Stimulated activated CD4-positive, alpha-beta T cell treated with anti-CD3 and anti-CD28 coated beads, Interleukin-2, amount 100 ng/mL, for 24 hours (primary cell): ENCODE data around the gene VPS51.
"Not testable (repeated sequence)": the region's sequence is repeated elsewhere in the genome, so short reads cannot be mapped to it uniquely, and the experiment has no call there.

Source experiments
- DNase-seq, 2 donors: peaks; one replicate each; pipeline ENCODE4 v3.0.0-alpha.2; 2020

VPS51 gene

DNA sequence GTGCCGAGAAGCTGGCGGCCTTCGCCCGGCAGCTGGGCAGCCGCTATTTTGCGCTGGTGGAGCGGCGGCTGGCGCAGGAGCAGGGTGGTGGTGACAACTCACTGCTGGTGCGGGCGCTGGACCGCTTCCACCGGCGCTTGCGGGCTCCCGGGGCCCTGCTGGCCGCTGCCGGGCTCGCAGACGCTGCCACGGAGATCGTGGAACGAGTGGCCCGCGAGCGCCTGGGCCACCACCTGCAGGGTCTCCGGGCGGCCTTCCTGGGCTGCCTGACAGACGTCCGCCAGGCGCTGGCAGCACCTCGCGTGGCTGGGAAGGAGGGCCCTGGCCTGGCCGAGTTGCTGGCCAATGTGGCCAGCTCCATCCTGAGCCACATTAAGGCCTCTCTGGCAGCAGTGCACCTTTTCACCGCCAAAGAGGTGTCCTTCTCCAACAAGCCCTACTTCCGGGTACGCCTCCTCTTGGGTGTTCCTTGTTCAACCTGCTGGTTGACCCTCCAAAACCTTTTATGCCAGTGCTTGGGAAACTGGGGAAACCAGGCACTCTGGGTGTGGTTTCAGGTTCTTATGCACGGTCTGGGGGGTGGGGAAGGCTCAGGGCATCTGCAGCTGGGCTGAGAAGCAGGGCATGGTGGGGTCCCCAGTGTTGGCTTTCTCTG lies 12.6 kb downstream of the VPS51 start:
- DNase-seq = no peak

DNA sequence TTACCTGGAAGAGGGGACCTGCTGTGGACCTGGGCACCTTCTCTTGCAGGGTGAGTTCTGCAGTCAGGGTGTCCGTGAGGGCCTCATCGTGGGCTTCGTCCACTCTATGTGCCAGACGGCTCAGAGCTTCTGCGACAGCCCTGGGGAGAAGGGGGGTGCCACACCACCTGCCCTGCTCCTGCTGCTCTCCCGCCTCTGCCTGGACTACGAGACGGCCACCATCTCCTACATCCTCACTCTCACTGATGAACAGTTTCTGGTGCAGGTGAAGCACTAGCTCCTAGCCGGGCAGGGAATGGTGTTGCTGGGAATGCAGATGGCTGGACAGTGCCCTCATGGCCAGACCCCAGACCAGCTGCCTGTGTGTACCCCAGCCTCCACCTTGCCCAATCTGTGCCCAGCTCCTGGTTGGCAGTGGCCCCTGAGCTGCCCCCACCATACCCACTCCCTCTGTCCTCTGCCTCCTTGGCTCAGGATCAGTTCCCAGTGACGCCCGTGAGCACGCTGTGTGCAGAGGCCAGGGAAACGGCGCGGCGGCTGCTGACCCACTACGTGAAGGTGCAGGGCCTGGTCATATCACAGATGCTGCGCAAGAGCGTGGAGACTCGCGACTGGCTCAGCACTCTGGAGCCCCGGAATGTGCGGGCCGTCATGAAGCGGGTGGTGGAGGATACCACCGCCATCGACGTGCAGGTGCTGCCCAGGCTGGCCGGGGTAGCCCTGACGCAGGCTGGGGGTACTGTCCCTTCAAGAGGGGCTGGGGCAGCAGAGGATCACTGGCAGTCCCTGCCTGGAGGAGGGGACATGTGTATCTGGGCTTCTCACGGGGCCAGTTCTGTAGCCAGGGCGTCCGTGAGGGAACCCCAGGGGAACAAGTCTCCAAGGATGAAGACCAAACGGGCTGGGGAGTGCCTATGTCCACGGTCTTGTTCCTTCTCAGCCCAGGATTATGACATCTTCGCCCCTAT lies 13.5 kb downstream of the VPS51 start:
- DNase-seq = no peak

DNA sequence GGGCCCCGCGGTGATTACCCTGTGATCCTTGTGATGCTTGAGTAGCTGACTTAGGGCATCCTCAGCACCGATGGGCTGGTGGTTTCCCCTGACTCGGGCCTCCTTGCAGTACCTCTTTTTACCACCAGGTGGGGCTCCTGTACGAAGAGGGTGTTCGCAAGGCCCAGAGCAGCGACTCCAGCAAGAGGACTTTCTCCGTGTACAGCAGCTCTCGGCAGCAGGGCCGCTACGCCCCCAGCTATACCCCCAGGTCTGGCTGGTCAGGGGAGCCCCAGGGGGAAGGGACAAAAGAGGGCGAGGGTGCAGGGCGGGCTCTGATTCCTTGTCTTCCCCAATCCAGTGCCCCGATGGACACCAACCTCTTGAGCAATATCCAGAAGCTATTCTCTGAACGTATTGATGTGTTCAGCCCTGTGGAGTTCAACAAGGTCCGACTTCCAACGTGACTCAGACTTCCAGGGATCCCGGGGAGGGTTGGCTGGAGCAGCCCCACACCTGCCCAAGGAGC lies 14.4 kb downstream of the VPS51 start:
- peak; percentile 98 to 99 for DNase-seq

DNA sequence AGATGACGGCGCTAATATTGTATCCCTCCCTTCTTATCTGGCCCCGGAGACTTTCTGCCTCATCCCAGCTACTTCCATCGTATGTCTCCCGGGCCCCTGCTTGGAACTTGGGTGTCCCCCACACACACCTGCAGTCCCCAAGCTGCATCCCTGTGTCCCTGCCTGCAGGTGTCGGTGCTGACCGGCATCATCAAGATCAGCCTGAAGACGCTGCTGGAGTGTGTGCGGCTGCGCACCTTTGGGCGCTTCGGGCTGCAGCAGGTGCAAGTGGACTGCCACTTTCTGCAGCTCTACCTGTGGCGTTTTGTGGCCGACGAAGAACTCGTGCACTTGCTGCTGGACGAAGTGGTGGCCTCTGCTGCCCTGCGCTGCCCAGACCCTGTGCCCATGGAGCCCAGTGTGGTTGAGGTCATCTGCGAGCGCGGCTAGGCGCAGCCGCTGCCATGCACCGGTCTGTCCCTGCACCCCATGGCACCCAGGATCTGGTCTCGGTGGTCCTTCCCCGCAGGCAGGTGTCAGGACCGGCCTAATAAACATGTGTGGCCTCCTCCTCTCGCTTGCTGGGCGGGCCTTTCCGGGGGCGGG lies 15.2 kb downstream of the VPS51 start:
- DNase-seq = no peak

DNA sequence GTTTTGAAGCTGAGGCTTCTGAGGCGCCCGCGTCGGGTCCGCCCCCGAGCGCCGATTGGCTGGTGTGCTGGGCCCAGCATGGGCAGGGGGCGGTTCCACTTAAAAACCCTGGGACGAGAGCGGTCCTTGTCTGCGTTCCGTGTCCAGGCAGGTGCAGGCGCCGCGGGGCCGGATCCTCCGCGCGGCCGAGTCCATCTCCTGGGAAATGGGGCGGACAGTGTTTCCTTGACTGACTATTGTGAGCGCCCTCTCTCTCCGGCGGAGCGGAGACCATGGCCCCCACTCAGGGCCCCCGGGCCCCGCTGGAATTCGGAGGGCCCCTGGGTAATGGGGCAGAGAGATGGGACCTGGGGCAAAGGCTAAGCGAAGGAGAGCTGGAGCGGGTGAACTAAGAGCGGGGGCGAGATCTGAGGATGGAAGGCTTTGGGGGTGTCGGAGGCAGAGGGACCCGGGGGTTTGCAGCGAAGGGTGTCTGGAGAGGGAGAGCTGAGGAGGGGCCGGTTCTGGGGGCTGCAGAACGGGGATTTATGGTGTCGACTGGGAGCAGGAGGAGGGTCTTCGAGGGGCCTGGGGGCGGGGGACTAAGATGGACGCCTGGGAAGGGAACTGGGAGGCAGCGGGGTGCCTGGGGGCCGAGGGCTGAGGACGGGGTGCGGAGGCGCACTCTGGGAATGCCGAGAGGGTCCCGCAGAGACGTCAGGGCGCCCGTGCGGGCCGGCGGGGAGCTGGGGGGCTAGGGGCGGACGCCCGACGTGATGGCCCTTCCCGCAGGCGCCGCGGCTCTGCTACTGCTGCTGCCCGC lies 15.9 kb downstream of the VPS51 start, which contains the start of gene TM7SF2:
TM7SF2 (plus strand) TSS at position 129 of the 802 bp plus-strand sequence; CDS start at position 273, 144 bp downstream.
- DNase-seq = peak; percentile 94 to 96

DNA sequence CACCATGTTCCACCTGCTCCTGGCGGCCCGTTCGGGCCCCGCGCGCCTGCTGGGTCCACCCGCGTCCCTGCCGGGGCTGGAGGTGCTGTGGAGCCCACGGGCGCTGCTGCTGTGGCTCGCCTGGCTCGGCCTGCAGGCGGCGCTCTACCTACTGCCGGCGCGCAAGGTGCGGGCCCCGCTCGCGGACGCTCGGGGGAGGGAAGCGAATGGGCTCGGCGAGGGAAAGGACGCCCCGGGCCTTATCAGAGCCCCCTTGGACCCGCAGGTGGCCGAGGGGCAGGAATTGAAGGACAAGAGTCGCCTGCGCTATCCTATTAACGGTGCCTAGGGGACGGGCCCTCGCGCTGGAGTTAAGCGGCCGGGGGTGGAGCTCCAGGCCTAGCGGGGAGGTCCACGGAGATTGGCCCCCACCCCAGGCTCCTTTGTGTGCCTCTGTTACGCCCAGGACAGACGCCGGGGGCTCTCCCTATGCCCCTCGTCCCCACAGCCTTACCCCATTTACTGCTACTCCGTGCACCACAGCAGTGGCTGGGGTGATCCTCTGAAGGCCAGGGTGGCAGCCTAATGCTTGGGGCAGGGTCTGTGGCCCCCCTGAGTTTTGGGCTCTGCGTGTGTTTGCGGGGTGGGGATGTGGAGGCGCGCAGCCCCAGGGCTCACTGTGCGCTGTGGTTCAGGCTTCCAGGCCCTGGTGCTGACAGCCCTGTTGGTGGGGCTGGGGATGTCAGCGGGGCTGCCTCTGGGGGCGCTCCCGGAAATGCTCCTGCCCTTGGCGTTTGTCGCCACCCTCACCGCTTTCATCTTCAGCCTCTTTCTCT lies 16.7 kb downstream of the VPS51 start:
- peak; percentile 79 to 80 for DNase-seq

DNA sequence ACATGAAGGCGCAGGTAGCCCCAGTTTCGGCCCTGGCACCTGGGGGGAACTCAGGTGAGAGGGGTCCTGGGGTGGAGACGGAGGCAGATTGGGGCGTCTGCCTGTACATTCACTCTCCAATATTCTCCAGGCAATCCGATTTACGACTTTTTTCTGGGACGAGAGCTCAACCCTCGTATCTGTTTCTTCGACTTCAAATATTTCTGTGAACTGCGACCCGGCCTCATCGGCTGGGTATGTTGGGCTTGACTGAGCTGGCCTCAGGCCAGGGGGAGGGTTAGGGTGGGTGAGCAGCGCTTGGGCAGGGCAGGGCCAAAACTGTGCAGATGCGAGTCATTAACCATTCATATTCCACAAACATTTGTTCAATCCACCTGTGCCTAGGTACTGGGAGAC lies 17.3 kb downstream of the VPS51 start:
- no peak for DNase-seq

DNA sequence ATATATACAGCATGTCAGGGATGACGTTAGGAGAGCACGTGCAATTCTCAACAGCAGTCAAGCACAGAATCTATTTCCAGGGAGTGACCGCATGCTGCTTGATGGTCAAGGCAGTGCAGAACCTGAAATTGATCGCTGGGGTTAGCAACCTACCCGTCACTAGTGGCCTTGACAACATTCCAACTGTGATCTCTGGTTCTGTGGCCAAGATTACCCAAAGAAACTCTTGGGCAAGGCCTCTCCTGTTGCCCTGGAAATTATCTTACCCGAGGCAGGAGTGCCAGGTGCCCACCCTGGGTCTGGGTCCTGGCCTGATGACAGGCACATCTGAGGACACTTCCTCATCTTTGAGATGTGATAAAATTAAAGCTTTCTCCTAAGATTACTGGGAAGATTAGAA lies 17.8 kb downstream of the VPS51 start:
- DNase-seq = no peak

DNA sequence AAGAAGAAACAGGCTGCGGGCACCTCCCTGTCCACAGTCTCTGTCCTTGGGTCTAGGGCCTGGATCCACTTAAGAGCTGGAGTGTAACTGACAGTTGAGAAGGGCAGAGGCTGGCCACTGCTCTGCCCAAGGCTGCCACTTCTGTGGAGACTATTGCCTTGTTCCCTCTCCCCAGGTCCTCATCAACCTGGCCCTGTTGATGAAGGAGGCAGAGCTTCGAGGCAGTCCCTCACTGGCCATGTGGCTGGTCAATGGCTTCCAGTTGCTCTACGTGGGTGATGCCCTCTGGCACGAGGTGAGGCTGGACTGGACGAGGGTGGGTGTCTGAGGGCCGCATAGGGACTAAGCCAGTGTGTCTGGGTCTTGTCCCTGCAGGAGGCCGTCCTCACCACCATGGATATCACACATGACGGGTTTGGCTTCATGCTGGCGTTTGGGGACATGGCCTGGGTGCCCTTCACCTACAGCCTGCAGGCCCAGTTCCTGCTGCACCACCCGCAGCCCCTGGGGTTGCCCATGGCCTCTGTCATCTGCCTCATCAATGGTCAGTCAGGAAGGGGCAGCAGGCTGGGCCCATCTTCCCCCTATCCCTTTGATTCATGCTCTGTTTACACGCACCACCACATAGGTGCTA lies 18.6 kb downstream of the VPS51 start:
- DNase-seq = no peak

DNA sequence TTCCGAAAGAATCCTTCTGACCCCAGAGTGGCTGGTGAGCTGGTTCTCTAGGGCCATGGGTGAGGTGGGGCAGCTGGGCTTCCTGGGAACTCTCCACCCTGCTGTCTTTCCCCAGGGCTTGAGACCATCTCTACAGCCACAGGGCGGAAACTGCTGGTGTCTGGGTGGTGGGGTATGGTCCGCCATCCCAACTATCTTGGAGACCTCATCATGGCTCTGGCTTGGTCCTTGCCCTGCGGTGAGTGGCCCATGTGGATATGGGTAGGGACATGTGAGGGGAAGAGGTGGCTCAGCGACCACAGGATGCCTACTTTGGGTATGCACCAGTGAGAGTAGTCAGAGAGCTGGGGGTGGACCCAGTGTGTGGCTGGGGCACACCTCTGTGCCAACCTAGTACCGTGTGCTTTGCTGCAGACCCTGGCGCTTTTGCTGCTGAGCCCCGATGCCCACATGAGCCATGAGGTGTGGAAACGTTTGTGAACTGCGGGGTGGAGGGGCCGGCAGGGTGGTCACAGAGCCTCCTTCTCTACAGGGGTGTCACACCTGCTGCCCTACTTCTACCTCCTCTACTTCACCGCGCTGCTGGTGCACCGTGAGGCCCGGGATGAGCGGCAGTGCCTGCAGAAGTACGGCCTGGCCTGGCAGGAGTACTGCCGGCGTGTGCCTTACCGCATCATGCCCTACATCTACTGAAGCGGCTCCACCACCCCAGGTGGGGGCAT lies 19.5 kb downstream of the VPS51 start:
- peak in 1 of 2 donors; percentile 28 for DNase-seq

DNA sequence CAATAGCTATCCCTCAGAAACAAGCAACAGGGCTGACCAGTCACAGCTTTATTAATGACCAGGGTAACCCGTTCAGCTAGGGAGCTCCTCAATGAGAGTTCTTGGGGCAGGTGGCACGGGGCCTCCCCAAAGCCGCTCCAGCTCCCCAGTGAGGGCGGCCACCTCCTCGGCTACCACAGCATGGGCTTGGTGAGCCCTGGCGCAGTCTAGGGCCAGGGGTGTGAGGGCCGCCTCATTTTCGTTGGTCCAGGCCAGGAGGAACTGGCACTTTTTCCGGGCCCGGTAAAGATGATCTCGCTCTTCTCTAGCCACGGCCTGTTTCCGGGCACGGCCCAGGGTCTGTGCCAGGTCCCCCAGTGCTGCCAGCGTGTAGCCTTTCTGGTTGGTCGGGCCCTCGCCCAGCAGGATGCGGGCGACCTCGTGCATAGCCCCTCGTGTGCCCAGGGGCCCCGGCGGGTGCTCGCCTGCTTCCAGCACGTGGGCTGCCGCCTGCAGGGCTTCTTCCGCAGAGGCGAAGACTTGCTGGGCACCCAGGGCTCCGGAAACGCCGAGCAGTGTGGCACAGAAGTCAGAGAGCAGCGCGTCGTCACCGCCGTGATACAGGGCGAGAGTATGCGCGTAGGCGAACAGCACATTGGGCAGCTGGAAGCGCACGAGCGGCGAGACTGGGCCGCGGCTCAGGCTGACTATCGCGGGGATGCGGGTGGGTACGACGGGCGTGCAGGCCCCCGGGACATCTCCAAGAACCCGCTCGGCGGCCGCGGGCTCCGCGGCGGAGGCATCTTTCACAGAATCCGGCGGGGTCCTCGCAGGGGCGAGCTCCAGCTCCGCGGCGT lies 20.6 kb downstream of the VPS51 start:
- peak; percentile 66 to 70 for DNase-seq

DNA sequence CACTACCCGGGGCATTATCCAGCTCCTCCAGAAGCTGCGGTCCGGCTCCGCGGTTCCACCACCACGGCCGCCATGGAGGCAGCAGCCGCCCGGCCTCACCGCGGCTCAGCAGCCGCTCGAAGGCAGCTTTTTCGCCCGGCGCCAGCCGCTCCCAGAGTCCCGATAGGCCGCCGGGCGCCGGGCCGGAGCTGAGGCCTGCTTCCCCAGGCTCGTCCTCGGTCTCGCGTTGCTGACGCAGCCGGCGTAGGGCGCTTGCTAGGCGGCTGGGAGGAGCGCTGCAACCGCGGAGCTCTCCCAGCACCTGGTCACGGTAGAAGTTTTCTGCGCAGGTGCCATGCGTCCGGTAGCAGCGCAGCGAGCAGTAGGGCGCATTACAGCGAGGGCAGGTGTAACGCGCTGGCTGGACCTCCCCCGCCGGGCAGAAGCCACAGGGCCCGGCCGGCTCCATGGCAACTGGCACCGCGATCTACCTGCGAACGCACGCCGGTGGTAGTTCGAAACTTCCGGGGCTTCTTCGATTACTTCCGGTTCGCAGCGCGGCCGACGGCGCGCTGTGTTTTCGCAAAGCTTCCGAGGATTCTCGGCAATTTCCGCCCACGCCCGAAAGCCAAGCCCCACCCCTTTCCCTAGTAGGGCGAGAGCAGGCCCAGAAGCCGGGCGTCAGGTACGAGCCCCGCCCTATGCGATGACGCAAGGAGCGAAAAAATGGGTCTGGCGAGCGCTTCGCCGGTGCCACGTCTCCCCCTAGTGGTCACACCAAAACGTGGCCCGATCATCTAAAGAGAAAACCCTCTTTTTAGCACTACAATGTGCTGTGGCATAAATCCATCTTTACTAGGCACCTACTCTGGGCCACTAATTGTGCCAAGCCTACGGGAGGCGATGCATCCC lies 21.4 kb downstream of the VPS51 start, which contains the start of gene ZNHIT2:
ZNHIT2 (minus strand) TSS at position 496 of the 891 bp plus-strand sequence; CDS start at position 448, 48 bp downstream.
- peak; percentile 100 for DNase-seq

DNA sequence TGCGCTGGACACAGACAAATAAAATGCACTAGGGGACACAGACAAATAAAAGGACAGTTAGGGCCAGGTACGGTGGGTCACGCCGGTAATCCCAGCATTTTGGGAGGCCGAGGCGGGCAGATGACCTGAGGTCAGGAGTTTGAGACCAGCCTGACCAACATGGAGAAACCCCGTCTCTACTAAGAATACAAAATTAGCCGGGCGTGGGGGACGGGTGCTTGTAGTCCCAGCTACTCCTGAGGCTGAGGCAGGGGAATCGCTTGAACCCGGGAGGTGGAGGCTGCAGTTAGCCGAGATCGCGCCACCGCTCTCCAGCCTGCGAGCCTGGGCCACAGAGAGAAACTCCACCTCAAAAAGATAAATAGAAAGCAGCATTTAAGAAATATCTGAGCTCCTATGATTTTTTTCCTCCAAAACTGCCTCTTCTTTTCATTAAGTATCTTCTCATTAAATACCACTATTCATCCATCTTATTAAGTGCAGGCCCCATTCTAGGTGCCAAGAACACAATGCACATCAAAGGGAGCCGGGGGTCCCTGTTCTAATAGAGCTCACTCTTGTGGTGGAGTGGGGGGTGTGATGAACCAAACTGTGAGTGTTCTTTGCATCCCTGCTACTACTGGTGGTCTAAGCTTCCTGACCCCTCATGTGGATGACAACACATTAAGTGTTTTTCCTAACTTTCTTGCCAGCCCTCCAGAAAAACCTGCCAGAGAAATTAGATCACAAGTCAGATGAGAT lies 22.3 kb downstream of the VPS51 start:
- DNase-seq = no peak

DNA sequence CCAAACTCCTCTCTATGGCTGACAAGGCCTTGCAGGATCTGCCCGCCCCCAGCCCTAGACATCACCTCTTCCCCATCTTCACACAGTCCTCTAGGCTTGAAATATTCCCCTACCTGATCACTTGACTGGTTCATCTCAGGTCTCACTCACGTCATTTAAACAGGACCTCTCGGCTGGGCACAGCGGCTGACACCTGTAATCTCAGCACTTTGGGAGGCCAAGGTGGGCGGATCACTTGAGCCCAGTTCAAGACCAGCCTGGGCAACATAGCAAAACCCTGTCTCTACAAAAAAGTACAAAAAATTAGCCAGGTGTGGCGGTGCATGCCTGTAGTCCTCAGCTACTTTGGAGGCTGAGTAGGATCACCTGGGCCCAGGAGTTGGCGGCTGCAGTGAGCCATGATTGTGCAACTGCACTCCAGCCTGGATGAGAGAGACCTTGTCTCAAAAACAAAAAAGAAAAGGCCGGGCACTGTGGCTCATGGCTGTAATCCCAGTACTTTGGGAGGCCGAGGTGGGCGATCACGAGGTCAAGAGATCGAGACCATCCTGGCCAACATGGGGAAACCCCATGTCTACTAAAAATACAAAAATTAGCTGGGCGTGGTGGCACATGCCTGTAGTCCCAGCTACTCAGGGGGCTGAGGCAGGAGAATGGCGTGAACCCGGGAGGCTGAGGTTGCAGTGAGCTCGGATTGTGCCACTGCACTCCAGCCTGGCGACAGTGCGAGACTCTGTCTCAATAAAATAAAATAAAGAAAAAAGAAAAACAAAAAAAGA lies 23.1 kb downstream of the VPS51 start:
- DNase-seq = not testable (repeated sequence)

DNA sequence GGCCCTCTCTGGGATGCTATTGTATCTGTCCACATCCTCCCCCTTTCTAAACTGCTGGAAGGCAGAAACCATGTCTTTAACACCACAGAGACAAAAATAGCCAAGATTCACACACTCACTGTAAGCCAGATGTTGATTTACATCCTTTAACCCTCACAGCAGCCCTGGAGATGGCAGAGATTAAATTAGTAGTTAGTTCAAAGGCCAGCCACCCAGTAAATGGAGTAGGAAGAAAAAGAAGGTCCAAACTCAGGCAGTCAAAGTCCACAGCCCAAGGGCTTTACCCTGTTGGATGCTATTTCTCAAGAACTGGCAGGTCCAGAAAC lies 23.6 kb downstream of the VPS51 start:
- no peak for DNase-seq

DNA sequence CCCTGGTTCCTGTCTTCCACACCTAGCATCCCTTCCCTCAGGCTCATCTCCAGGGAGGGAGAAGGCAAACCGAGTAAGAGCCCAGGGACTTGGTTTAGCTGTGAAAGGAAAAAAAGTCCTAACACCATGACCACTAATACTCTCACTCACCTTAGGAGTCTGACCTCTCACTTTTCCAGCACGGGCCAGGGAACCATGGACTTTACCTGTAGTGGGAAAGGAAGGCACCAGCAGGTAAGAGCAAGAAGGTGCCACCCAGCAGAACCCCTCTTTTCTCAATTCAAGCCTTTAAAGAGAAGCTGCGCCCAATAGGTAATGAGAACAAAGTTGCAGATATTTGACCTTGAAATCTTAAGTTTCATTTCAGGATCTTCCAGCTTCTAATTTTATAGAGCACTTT lies 24.8 kb downstream of the VPS51 start:
- DNase-seq = no peak

DNA sequence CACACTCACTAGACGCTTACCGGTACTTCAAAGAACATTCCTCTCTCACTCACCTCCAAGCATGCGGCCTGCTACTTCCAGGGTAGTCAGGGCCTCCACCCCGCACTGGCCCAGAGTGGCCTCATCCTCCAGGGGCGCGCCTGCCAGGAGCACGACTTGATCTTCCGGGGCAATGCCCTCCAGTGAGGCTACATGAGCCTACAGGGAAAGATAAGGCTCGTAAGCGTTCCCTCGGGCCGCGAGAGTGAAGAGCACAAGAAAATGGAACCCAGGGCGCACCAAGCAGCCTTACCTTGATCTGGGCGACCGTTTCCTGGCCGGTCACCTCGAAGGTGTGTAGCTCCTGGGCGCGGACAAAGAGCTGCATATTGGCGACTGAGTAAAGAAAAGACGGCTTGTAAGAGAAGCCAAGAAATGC lies 25.4 kb downstream of the VPS51 start:
- peak in 1 of 2 donors; percentile 42 for DNase-seq
